ENCODE results near the gene SGPL1.

DNA sequence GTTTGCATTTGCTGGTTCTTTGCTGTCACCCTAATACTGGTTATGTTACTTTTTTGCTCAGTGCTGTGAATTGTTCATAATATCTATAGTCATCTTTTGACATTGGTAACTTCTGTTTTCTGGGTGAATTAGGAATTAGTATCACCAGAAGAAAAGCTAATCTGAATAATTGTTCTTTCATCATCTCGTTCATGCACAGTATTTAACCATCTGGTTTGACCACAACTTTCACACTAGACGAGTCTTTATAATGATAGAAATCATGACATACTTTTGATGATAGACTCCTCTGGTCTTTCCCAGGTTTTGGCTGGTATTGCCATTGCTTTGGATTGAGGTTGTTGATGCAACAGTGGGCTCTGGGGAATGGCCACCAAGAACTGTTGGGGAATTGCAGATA, 25.1 kb downstream of the SGPL1 start:
- TF ChIP-seq, protein P1, sequence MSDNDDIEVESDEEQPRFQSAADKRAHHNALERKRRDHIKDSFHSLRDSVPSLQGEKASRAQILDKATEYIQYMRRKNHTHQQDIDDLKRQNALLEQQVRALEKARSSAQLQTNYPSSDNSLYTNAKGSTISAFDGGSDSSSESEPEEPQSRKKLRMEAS (IDR thresholded peaks at IDR 0.05) = no peak
- TF ChIP-seq, protein P2, sequence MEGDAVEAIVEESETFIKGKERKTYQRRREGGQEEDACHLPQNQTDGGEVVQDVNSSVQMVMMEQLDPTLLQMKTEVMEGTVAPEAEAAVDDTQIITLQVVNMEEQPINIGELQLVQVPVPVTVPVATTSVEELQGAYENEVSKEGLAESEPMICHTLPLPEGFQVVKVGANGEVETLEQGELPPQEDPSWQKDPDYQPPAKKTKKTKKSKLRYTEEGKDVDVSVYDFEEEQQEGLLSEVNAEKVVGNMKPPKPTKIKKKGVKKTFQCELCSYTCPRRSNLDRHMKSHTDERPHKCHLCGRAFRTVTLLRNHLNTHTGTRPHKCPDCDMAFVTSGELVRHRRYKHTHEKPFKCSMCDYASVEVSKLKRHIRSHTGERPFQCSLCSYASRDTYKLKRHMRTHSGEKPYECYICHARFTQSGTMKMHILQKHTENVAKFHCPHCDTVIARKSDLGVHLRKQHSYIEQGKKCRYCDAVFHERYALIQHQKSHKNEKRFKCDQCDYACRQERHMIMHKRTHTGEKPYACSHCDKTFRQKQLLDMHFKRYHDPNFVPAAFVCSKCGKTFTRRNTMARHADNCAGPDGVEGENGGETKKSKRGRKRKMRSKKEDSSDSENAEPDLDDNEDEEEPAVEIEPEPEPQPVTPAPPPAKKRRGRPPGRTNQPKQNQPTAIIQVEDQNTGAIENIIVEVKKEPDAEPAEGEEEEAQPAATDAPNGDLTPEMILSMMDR (IDR thresholded peaks at IDR 0.05 in 2 of 3, conservative IDR thresholded peaks at IDR 0.05 in 1 of 3; ENCODE audit: borderline replicate concordance in 1 of 3, insufficient read depth in 1 of 3, low read depth in 2 of 3, low read length in 2 of 3) = no peak
- TF ChIP-seq ZFX (IDR thresholded peaks at IDR 0.05) (no peak), POLR2A (IDR thresholded peaks at IDR 0.05; ENCODE audit: borderline replicate concordance, extremely low read depth, insufficient read depth, insufficient read length) (no peak), POLR2AphosphoS5 (IDR thresholded peaks at IDR 0.05; ENCODE audit: low read depth, low read length) (no peak), EGR1 (IDR thresholded peaks at IDR 0.05; ENCODE audit: low read depth) (no peak), ZNF274 (IDR thresholded peaks at IDR 0.05; ENCODE audit: low read depth, low read length) (no peak), SIN3A (IDR thresholded peaks at IDR 0.05; ENCODE audit: low read depth) (no peak), EZH2 (IDR thresholded peaks at IDR 0.05) (no peak)
- TF ChIP-seq, protein P3, sequence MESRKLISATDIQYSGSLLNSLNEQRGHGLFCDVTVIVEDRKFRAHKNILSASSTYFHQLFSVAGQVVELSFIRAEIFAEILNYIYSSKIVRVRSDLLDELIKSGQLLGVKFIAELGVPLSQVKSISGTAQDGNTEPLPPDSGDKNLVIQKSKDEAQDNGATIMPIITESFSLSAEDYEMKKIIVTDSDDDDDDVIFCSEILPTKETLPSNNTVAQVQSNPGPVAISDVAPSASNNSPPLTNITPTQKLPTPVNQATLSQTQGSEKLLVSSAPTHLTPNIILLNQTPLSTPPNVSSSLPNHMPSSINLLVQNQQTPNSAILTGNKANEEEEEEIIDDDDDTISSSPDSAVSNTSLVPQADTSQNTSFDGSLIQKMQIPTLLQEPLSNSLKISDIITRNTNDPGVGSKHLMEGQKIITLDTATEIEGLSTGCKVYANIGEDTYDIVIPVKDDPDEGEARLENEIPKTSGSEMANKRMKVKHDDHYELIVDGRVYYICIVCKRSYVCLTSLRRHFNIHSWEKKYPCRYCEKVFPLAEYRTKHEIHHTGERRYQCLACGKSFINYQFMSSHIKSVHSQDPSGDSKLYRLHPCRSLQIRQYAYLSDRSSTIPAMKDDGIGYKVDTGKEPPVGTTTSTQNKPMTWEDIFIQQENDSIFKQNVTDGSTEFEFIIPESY (IDR thresholded peaks at IDR 0.05; ENCODE audit: extremely low read depth, insufficient replicate concordance, low read length) = no peak

Data from HCT116 (cell line).